GM12872 (cell line): ENCODE data around the gene GALNTL6.

Experiments
- TF ChIP-seq, protein P1 (sequence below): IDR thresholded peaks from 3 replicates; pipeline ENCODE4 v1.5.1; 2011; ENCODE audit warnings: low read depth, mild to moderate bottlenecking, low read length, moderate library complexity; ENCODE audit not compliant: insufficient read depth

GALNTL6 gene

DNA sequence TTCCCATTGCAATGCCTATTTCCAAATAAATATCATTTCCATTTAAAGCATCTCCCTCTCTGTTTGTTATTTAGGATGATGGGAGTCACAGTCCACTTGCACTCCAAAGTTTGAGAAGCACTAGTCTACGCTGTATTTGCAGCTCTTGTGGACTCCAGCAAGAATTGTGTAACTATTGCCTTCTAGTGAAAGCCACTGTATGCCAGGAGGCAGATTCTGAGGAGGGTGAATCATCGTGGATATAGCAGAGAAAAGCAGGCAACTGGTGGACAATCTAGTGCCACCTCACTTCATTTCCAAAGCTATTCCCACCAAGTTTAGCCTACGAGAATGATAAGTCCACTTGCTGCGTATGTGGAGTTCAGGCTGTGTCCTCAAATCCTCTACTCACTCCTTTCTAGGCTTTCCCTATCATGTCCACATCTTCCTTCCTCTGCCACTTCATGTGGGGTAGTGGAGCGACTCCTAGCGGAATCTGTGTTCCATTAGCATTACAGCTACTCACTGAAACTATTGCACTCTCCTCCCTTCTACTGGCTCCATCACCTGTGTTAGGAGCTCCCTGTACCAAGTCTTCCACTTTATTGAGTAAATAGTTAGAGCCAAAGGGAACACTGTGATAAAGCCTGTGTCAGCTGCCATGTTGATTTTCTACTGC lies 853.6 kb downstream of the GALNTL6 start:
- TF ChIP-seq, protein P1, sequence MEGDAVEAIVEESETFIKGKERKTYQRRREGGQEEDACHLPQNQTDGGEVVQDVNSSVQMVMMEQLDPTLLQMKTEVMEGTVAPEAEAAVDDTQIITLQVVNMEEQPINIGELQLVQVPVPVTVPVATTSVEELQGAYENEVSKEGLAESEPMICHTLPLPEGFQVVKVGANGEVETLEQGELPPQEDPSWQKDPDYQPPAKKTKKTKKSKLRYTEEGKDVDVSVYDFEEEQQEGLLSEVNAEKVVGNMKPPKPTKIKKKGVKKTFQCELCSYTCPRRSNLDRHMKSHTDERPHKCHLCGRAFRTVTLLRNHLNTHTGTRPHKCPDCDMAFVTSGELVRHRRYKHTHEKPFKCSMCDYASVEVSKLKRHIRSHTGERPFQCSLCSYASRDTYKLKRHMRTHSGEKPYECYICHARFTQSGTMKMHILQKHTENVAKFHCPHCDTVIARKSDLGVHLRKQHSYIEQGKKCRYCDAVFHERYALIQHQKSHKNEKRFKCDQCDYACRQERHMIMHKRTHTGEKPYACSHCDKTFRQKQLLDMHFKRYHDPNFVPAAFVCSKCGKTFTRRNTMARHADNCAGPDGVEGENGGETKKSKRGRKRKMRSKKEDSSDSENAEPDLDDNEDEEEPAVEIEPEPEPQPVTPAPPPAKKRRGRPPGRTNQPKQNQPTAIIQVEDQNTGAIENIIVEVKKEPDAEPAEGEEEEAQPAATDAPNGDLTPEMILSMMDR = no peak

GRCh38 chr4:172674811-172675210 lies 861.6 kb downstream of the GALNTL6 start:
- TF ChIP-seq, protein P1 = no peak

- TF ChIP-seq, protein P1 = no peak
These were observed 862.0 kb downstream of the GALNTL6 start for GRCh38 chr4:172675232-172675631.

- TF ChIP-seq, protein P1 = no peak
These were observed 867.5 kb downstream of the GALNTL6 start for GRCh38 chr4:172680691-172681090.

DNA sequence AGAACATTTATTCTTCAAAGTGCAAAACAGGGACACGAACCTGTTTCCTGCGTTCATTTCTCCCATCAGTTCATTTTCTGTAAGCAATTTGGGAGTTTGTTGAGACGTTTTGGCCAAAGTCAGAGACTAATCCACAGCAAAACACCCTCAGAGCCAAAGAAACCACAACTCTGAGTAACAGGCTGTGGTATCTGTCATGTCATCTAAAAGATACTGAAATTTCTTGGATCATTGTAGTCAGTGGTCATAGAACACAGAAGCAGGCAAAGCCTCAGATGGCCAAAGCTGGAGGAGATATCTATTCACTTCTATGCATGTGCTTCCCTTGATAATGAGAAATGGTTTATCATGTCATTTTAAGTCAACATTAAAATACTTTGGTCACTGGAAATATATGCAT lies 869.8 kb downstream of the GALNTL6 start:
- TF ChIP-seq, protein P1 = no peak

DNA sequence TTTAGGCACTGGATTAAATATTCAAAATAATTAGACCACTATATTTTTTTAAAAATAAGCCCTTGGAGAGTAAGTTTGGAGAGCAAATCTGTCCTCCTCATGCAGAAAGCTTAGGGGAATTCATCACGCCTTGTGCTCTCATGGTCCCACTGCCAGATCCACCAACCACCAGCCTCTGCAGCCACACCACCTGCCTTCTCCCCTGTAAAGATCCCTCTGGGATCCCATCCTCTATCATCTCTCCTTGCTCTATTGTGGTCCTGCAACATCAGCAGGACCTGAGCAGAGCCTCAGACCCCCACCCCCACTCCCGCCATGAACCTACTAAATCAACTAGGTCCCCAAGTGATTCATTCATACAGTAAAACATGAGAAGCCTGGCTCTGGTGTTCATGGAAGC lies 872.8 kb downstream of the GALNTL6 start:
- TF ChIP-seq, protein P1 = no peak

DNA sequence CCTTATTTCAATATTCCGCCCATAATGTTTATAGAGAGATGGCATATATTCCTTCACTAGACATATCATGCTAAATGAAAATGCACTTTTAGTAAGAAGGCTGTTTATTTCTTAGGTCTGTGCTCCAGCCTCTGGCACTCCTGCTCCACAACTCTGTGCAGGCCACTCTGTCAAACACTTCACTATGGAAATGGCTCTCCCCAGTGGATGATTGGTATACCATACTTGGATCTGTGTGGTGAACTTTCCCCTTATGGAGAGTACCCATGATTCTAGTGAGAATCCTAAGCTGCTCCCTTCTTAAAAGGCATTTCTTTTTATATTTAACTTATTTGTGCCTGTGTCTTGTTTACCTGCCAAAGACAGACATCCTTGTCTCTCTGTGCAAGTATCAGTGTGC lies 875.3 kb downstream of the GALNTL6 start:
- TF ChIP-seq, protein P1 = no peak
